DMS 273 treated with DMSO at 0.1 percent for 48 hours (cell line): ENCODE data around the gene SLC22A2.
"Not testable (repeated sequence)": the region's sequence is repeated elsewhere in the genome, so short reads cannot be mapped to it uniquely, and the experiment has no call there.

Experiments
- DNase-seq: peaks from one replicate; lab custom pipeline; 2025; lab: John Stamatoyannopoulos, UW

The SLC22A2 gene

GRCh38 chr6:160258346-160259142 is at the start of gene SLC22A2:
TSS of gene SLC22A2 (minus strand) at chr6:160258821. CDS start at chr6:160258757, 64 bp downstream.
- DNase-seq, result no peak

GRCh38 chr6:160305926-160306713 is 47.5 kb upstream of the SLC22A2 start:
- no peak for DNase-seq

- DNase-seq, result no peak
These were observed 45.2 kb upstream of the SLC22A2 start for GRCh38 chr6:160303806-160304205.

DNA sequence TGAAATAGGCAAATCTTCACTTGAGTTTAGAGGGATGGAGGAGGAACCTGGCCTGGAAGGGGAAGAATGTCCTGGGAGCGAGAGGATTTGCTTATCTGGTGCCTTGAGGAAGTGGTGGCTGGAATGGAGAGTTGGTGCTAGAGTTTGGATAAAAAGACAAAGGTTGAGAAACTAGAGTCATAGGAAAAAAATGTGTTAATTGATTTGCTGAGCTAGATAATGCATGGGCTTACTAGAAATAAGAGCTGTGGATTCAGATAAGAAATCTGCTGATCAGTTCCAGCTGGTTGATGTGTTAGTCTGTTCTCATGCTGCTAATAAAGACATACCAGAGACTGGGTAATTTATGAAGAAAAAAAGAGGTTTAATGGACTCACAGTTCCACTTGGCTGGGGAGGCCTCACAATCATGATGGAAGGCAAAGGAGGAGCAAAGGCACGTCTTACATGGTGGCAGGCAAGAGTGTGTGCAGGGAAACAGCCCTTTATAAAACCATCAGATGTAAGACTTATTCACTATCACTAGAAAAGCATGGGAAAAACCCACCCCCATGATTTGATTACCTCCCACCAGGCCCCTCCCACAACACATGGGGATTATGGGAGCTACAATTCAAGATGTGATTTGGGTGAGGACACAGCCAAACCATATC is 43.9 kb upstream of the SLC22A2 start:
- DNase-seq, result not testable (repeated sequence)

GRCh38 chr6:160301339-160301738 is 42.7 kb upstream of the SLC22A2 start:
- no peak for DNase-seq

GRCh38 chr6:160300076-160300695 is 41.6 kb upstream of the SLC22A2 start:
- DNase-seq, result no peak

GRCh38 chr6:160299559-160299958 is 40.9 kb upstream of the SLC22A2 start:
- no peak for DNase-seq

GRCh38 chr6:160298121-160298520 is 39.5 kb upstream of the SLC22A2 start:
- DNase-seq, result no peak

GRCh38 chr6:160297310-160297709 is 38.7 kb upstream of the SLC22A2 start:
- DNase-seq, result no peak

DNA sequence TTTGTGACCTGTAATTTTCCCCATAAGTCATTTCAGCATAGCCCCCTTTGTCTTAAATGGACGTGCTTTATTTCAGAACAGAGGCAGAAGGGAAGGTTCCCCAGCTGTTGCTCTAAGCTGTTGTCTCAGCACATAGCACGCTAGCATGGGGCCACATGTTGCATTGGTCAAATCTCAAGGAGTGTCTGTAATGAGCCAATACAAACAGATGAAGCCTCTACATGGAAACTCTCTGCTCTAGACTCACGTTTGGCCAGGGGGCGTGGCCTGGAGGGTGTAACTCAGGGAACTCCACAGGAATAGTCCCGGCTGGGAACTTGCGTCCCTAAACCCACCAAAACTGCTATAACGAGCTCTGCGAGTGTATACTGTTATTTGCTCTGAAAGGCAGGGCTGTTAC is 35.2 kb upstream of the SLC22A2 start:
- DNase-seq, result no peak

GRCh38 chr6:160285541-160286105 is 27.0 kb upstream of the SLC22A2 start:
- DNase-seq, result no peak

- DNase-seq, result no peak
These were observed 26.0 kb upstream of the SLC22A2 start for GRCh38 chr6:160284575-160284974.

DNA sequence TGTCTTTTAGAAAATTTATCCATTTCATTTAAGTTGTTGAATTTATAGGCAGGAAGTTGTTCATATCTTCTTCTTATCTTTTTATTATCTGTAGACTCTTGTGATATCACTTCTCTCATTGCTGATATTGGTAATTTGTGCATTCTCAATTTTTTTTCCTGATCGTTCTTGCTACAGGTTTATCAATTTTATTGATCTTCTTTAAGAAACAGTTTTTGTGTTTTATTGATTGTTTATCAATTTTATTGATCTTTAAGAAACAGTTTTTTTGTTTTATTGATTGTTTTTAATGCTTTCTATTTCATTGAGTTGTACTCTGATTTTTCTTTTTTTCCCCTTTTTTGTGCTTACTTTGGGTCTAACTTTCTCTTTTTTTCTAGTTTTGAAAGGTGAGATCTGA is 23.8 kb upstream of the SLC22A2 start:
- DNase-seq, result no peak

GRCh38 chr6:160279850-160280249 is 21.2 kb upstream of the SLC22A2 start:
- DNase-seq, result no peak

- no peak for DNase-seq
These were observed 20.2 kb upstream of the SLC22A2 start for GRCh38 chr6:160278786-160279310.

GRCh38 chr6:160278311-160278710 is 19.7 kb upstream of the SLC22A2 start:
- no peak for DNase-seq

- DNase-seq, result no peak
These were observed 18.9 kb upstream of the SLC22A2 start for GRCh38 chr6:160277546-160277945.

DNA sequence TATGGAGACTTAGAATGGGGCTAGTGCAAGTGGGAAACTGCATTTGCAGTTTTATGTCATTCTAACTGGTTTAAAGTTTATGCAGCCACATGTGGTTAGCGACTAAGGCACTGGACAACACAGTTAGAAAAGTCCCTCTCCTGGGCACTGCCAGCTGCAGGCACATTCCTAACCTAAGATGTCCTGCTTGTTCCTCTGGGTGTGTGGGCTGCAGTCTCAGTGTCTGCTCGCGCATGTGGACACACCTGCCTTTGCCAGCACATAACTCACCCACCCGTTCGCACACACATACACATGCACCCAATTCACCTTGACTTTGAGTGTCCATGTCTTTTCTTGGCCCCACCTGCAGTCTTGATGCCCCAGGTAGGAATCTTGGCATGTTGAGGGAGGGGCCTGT is 18.5 kb upstream of the SLC22A2 start:
- DNase-seq, result no peak

DNA sequence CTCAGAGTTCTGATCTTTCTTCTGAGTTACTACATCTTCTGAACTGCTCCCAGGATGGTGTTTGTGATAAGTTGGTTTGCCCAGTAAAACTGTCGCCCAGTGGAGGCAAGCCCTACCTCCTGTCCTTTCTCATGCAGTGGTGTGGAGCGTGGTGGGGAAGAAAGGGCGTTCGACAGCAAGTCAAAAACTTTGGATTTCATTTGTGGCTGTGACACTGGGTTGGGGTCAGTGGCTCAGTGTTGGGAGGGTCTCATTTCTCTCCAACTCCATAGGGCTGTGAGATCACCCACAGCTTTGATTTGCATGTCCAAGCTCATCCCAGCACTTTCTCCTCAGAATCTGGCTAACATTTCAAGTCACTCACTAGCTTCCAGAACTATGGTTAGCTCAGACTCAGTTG is 17.5 kb upstream of the SLC22A2 start:
- DNase-seq, result no peak

DNA sequence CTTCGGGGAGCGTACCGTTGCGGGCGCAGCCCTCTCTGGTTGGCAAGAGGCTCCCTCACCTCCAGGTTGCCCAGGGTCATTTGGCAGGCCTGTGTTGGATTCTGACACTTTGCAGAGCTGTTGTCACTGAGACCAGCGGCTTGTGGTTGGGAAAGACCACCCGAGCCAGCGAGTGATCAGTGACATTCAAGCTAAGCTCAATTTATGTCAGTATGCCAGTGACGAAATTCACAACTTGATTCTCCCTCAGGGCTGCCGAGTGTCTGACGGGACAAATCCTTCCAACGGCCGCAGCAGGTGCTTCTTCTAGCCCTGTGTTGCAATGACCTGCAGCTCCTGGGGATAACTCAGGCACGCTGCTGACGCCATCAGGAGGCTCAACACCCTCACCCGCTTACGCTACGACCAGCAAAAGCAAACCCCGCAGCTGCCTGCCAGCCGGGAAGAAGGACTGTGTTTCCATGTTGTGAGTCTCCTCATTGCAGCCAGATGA is 16.9 kb upstream of the SLC22A2 start:
- no peak for DNase-seq

DNA sequence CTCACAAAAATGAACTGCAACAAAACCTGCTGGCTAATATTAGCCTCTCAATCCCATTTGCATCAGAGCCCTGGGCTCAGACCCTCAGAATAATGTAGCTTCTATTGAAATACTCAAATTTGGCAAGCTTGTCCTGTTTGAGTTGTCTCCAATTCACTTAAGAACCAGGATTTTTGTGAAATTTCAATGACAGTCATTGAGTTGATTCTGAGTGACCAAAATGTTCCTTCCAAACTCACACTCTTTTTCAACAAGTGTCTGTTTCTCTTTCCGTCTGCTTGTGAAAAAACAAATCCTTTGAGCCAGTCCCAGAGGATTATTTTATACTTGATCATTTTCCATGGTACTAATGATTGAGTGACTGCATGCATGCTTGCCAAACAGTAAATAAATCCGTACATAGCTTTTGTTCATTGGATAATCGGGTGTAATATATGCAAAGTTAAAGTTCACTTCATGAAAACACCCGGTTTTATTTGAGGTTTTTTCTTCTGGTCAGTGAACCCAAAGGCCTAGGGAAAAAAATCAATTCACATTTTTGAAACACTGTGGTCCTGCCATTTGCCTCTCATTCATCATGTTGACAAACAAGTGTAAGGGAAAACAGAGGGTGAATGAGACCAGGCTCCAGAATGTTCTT is 16.4 kb upstream of the SLC22A2 start:
- DNase-seq, result no peak
